Motor neuron (in vitro differentiated cells): ENCODE measurements around the gene GRIN2A. TPM values are rescaled to one million over a fixed set of nuclear protein-coding genes. Genes with fewer than 3 reads are reported as not detected.

ENCODE experiments used
- ATAC-seq, 8 experiments: fragments of 200-7000 bp; cut with Tn5 transposase; replicated peaks in 6 of 8; 2 replicates each; pipeline ENCODE4 v1.8.0; 2021; ENCODE audit warnings: mild to moderate bottlenecking in 8 of 8, moderate library complexity in 8 of 8
- H3K27ac ChIP-seq, 2 donors: fragments of 250-450 bp; sonication (Bioruptor Pico); 2 replicates each; pipeline ENCODE4 v1.9.0; 2021; ENCODE audit warnings: antibody characterized with exemption in 2 of 2, mild to moderate bottlenecking in 2 of 2, moderate library complexity in 1 of 2
- H3K4me1 ChIP-seq, 2 donors: fragments of 250-450 bp; sonication (Bioruptor Pico); replicated peaks in 1 of 2; 2 replicates each; pipeline ENCODE4 v1.6.1; 2021; ENCODE audit warnings: antibody characterized with exemption in 2 of 2, mild to moderate bottlenecking in 2 of 2, moderate library complexity in 1 of 2
- H3K4me3 ChIP-seq, 5 donors: fragments of 250-450 bp; sonication (Bioruptor Pico); 2 replicates each; pipeline ENCODE4 v1.9.0; 2021; ENCODE audit warnings: antibody characterized with exemption in 5 of 5, mild to moderate bottlenecking in 5 of 5, moderate library complexity in 4 of 5
- WGBS, 10 experiments: fragments of 450-650 bp; shearing (Covaris generic); methylation state at CpG; one replicate each; pipeline ENCODE4 v1.0.0; 2022; 5-methylcytosine and 5-hydroxymethylcytosine counted together
- in situ Hi-C, 9 experiments: fragments of 400-800 bp; cut with MboI; loops; one replicate each; pipeline ENCODE4 v1.15.0; 2021; ENCODE audit warnings: low sequenced_read_pairs in 9 of 9, low pct_unique_long_range_greater_than_20kb in 2 of 9; ENCODE audit not compliant: unreplicated experiment in 9 of 9
- total RNA-seq, 8 experiments: library from RNA; unstranded; fragments of 300-600 nt; gene quantifications; 2 replicates each; pipeline versions ENCODE4 v1.2.3 to v1.2.4, GENCODE V29; 2022

Gene GRIN2A
- total RNA-seq, 8 experiments from 2014 or later: 0.14 to 21.2 (median 2.9) TPM

- H3K4me3 ChIP-seq: no peak overlapping the region
- ATAC-seq: no peak
- WGBS, 10 experiments: 0 to 100% (median 48%) methylated on average over 1 of the region's 2 CpGs; no CpG with 5 or more reads in 6 of the 10 experiments
- peaks cover 0 to 17% of the 10 kb centered on the region in 2 donors for H3K4me1 ChIP-seq
- H3K27ac ChIP-seq: no peak overlapping the region
- in situ Hi-C loops: no loop called here
Observed at GRCh38 chr16:9868606-9869149, 313.6 kb downstream of the GRIN2A start.

GRCh38 chr16:9867176-9867575 lies 315.1 kb downstream of the GRIN2A start:
- in situ Hi-C loops: no loop called here
- 56 to 100% (median 94%) methylated on average over 1 of the region's 1 CpG; no CpG with 5 or more reads in 6 of the 10 experiments for WGBS, 10 experiments
- H3K27ac ChIP-seq: no peak overlapping the region

GRCh38 chr16:9864461-9864860 lies 317.8 kb downstream of the GRIN2A start:
- no peak overlapping the region for H3K4me3 ChIP-seq
- in situ Hi-C loops: no loop called here
- peak in 1 of 8 experiments; percentile 66 for ATAC-seq
- WGBS, 10 experiments: 48 to 71% (median 65%) methylated on average over 1 to 3 of the region's 3 CpGs; no CpG with 5 or more reads in 3 of the 10 experiments
- H3K27ac ChIP-seq: no peak overlapping the region
- peaks cover 0 to 27% of the 10 kb centered on the region in 2 donors for H3K4me1 ChIP-seq

More at GRCh38 chr16:9867176-9867575, 315.1 kb downstream of the GRIN2A start:
- Histone ChIP-seq H3K4me3 (no peak overlapping the region), H3K4me1 (peaks cover 0 to 17% of the 10 kb centered on the region in 2 donors)
- no peak for ATAC-seq

GRCh38 chr16:9862327-9862726 lies 319.9 kb downstream of the GRIN2A start:
- no peak for ATAC-seq
- Histone ChIP-seq H3K27ac (no peak overlapping the region), H3K4me3 (no peak overlapping the region), H3K4me1 (peaks cover 0 to 27% of the 10 kb centered on the region in 2 donors)
- in situ Hi-C loops: no loop called here
- 0 to 96% (median 84%) methylated on average over 1 to 4 of the region's 4 CpGs; no CpG with 5 or more reads in 2 of the 10 experiments for WGBS, 10 experiments

GRCh38 chr16:9860876-9861275 lies 321.4 kb downstream of the GRIN2A start:
- WGBS, 10 experiments: 17 to 100% (median 71%) methylated on average over 1 to 2 of the region's 2 CpGs; no CpG with 5 or more reads in 3 of the 10 experiments
- in situ Hi-C loops: no loop called here
- ATAC-seq: no peak

GRCh38 chr16:9859701-9860327 lies 322.4 kb downstream of the GRIN2A start:
- Histone ChIP-seq H3K4me3 (no peak overlapping the region), H3K4me1 (peaks cover 0 to 19% of the 10 kb centered on the region in 2 donors), H3K27ac (no peak overlapping the region)
- in situ Hi-C loops: no loop called here
- peak in 3 of 8 experiments; percentile 21 to 98 (median 35) for ATAC-seq
- WGBS, 10 experiments: 5 to 100% (median 53%) methylated on average over 1 to 7 of the region's 8 CpGs; no CpG with 5 or more reads in 2 of the 10 experiments

More at GRCh38 chr16:9860876-9861275, 321.4 kb downstream of the GRIN2A start:
- H3K4me1 ChIP-seq: peaks cover 0 to 27% of the 10 kb centered on the region in 2 donors
- no peak overlapping the region for H3K27ac ChIP-seq
- H3K4me3 ChIP-seq: no peak overlapping the region

GRCh38 chr16:9854675-9855074 lies 327.6 kb downstream of the GRIN2A start:
- peaks cover 14 to 20% of the 10 kb centered on the region in 2 donors for H3K4me1 ChIP-seq
- in situ Hi-C loops: no loop called here
- ATAC-seq: peak in 5 of 8 experiments; percentile 30 to 76 (median 58)
- no peak overlapping the region for H3K4me3 ChIP-seq
- H3K27ac ChIP-seq: no peak overlapping the region
- 0 to 92% (median 35%) methylated on average over 1 to 2 of the region's 2 CpGs; no CpG with 5 or more reads in 4 of the 10 experiments for WGBS, 10 experiments

- in situ Hi-C loops: no loop called here
- Histone ChIP-seq H3K27ac (no peak overlapping the region), H3K4me3 (no peak overlapping the region), H3K4me1 (peaks cover 14 to 22% of the 10 kb centered on the region in 2 donors)
- no peak for ATAC-seq
- 11 to 94% (median 86%) methylated on average over 1 to 5 of the region's 5 CpGs; no CpG with 5 or more reads in 1 of the 10 experiments for WGBS, 10 experiments
Observed at GRCh38 chr16:9852003-9852402, 330.2 kb downstream of the GRIN2A start.

GRCh38 chr16:9850817-9851216 lies 331.4 kb downstream of the GRIN2A start:
- peak in 5 of 8 experiments; percentile 70 to 86 (median 81) for ATAC-seq
- Histone ChIP-seq H3K4me3 (peak overlapping the region in 3 of 5 donors; percentile 7 to 9 (median 8)), H3K27ac (peak overlapping the region; percentile 70 to 82)

GRCh38 chr16:9849697-9850245 lies 332.5 kb downstream of the GRIN2A start:
- Histone ChIP-seq H3K27ac (peak overlapping the region in 1 of 2 donors; percentile 16), H3K4me3 (no peak overlapping the region), H3K4me1 (peaks cover 14 to 22% of the 10 kb centered on the region in 2 donors)
- in situ Hi-C loops: no loop called here
- no peak for ATAC-seq
- 33 to 93% (median 75%) methylated on average over 1 to 13 of the region's 20 CpGs; no CpG with 5 or more reads in 3 of the 10 experiments for WGBS, 10 experiments

More at GRCh38 chr16:9850817-9851216, 331.4 kb downstream of the GRIN2A start:
- 17 to 50% (median 39%) methylated on average over 1 to 9 of the region's 9 CpGs; no CpG with 5 or more reads in 1 of the 10 experiments for WGBS, 10 experiments
- H3K4me1 ChIP-seq: peaks cover 14 to 22% of the 10 kb centered on the region in 2 donors
- in situ Hi-C loops: no loop called here

GRCh38 chr16:9847146-9847545 lies 335.1 kb downstream of the GRIN2A start:
- in situ Hi-C loops: no loop called here
- WGBS, 10 experiments: 46 to 100% (median 86%) methylated on average over 1 to 2 of the region's 2 CpGs; no CpG with 5 or more reads in 3 of the 10 experiments
- no peak for ATAC-seq

GRCh38 chr16:9846362-9847099 lies 335.7 kb downstream of the GRIN2A start:
- Histone ChIP-seq H3K4me3 (no peak overlapping the region), H3K27ac (no peak overlapping the region), H3K4me1 (peaks cover 13 to 19% of the 10 kb centered on the region in 2 donors)
- in situ Hi-C loops: no loop called here
- ATAC-seq: no peak
- WGBS, 10 experiments: 0 to 100% (median 70%) methylated on average over 1 to 2 of the region's 2 CpGs; no CpG with 5 or more reads in 2 of the 10 experiments

More at GRCh38 chr16:9847146-9847545, 335.1 kb downstream of the GRIN2A start:
- Histone ChIP-seq H3K4me3 (no peak overlapping the region), H3K4me1 (peaks cover 14 to 22% of the 10 kb centered on the region in 2 donors), H3K27ac (no peak overlapping the region)
